K562 (cell line): ENCODE results near the gene MME. TPM values are rescaled to one million over a fixed set of nuclear protein-coding genes. Genes with fewer than 3 reads are reported as not detected.
A peak's percentile ranks its signal among the peaks of the same experiment; 100 is the strongest.

ENCODE experiments used
- ATAC-seq: fragments of 200-7000 bp; cut with Tn5 transposase; 3 replicates; pipeline ENCODE4 v1.9.1; 2020; ENCODE audit warnings: moderate library complexity
- BruUV-seq: library from RNA; stranded (reverse); fragments of 400-500 nt; replicated peaks from 2 replicates; lab custom pipeline; 2021; lab: Mats Ljungman, UMichigan
- CTCF ChIA-PET: fragments of 300-600 bp; formaldehyde crosslinking; extraction: SDS; loops from one replicate; lab custom pipeline; 2021; ENCODE audit warnings: low intra/inter-chr PET ratio; lab: Yijun Ruan, JAX
- POLR2A ChIA-PET: fragments of 300-600, 350-650 bp; sonication (Branson Sonifier 250); formaldehyde crosslinking; extraction: SDS; loops from one replicate; lab custom pipeline; 2021; ENCODE audit warnings: antibody characterized with exemption, inconsistent platforms; lab: Yijun Ruan, JAX
- DNase-seq, 4 experiments: peaks; one replicate each; pipeline versions ENCODE4 v3.0.0 to v3.0.0-alpha.2; 2011 to 2018; ENCODE audit warnings: low spot score in 3 of 4, mixed read lengths in 3 of 4; ENCODE audit errors: extremely low read depth in 1 of 4
- FAIRE-seq: peaks from 2 replicates; lab custom pipeline; 2011; peaks lifted over from hg19 to GRCh38; lab: Jason Lieb, UNC
- H2AFZ ChIP-seq: 2 replicates; pipeline ENCODE4 v1.6.0; 2011; ENCODE audit warnings: low read depth, low read length, control low read depth, inconsistent platforms
- H3K27ac ChIP-seq: fragments of 200-600 bp; 3 replicates; pipeline ENCODE4 v1.8.0; 2011; ENCODE audit warnings: low read depth, mild to moderate bottlenecking, control low read depth, inconsistent platforms, low read length, moderate library complexity, mixed read lengths; ENCODE audit errors: extremely low read depth
- H3K27me3 ChIP-seq, 2 experiments: fragments of 300-600 bp in 1 of 2; 2 replicates in 1 of 2; 3 replicates in 1 of 2; pipeline versions ENCODE4 v1.6.0 to v1.8.0; 2011; ENCODE audit warnings: inconsistent platforms in 2 of 2, low read length in 2 of 2, mild to moderate bottlenecking in 1 of 2, mixed read lengths in 1 of 2, moderate library complexity in 1 of 2; ENCODE audit not compliant: control insufficient read depth in 2 of 2, insufficient read depth in 2 of 2
- H3K36me3 ChIP-seq: fragments of 300-600 bp; 3 replicates; pipeline ENCODE4 v1.8.0; 2011; ENCODE audit warnings: mild to moderate bottlenecking, low read length, inconsistent platforms; ENCODE audit not compliant: control insufficient read depth, insufficient read depth
- H3K4me1 ChIP-seq, 2 experiments: fragments of 200-600 bp in 1 of 2; replicated peaks in 1 of 2; 2 replicates in 1 of 2; 3 replicates in 1 of 2; pipeline versions ENCODE4 v1.5.1 to v1.8.0; 2011; ENCODE audit warnings: inconsistent platforms in 2 of 2, low read length in 2 of 2, mild to moderate bottlenecking in 1 of 2, mixed read lengths in 1 of 2, moderate library complexity in 1 of 2; ENCODE audit not compliant: control insufficient read depth in 2 of 2, insufficient read depth in 2 of 2
- H3K4me2 ChIP-seq: 2 replicates; pipeline ENCODE4 v1.6.1; 2011; ENCODE audit warnings: low read length, control low read depth, inconsistent platforms, mixed read lengths; ENCODE audit not compliant: insufficient read depth
- H3K4me3 ChIP-seq: fragments of 200-600 bp; sonication (generic), shearing (Covaris generic); 2 replicates; pipeline ENCODE4 v1.5.1; 2016; ENCODE audit warnings: control low read depth, inconsistent platforms
- H3K79me2 ChIP-seq: fragments of 200-600 bp; 3 replicates; pipeline ENCODE4 v1.8.0; 2011; ENCODE audit warnings: low read length, inconsistent platforms; ENCODE audit not compliant: control insufficient read depth, insufficient read depth
- H3K9ac ChIP-seq, 2 experiments: 2 replicates each; pipeline versions ENCODE4 v1.6.0 to v1.6.1; 2011; ENCODE audit warnings: low read depth in 2 of 2, low read length in 2 of 2, control low read depth in 1 of 2, inconsistent platforms in 1 of 2, mild to moderate bottlenecking in 1 of 2, mixed read lengths in 1 of 2; ENCODE audit not compliant: insufficient read depth in 1 of 2
- H3K9me1 ChIP-seq: one replicate; pipeline ENCODE4 v1.6.0; 2011; ENCODE audit warnings: inconsistent platforms, mild to moderate bottlenecking, low read length, moderate library complexity; ENCODE audit not compliant: control insufficient read depth, insufficient read depth
- H3K9me3 ChIP-seq: replicated peaks from 2 replicates; pipeline ENCODE4 v1.5.1; 2011; ENCODE audit warnings: low read depth, low read length, inconsistent platforms; ENCODE audit not compliant: control insufficient read depth, insufficient read depth
- H4K20me1 ChIP-seq: replicated peaks from 2 replicates; pipeline ENCODE4 v1.6.1; 2011; ENCODE audit warnings: low read length, inconsistent platforms, mixed read lengths; ENCODE audit not compliant: control insufficient read depth, insufficient read depth
- CBFA2T3 ChIP-seq: fragments of 450-650 bp; IDR thresholded peaks from 2 replicates; pipeline ENCODE4 v1.6.1; 2017
- HES1 ChIP-seq: fragments of 450-650 bp; IDR thresholded peaks from 2 replicates; pipeline ENCODE4 v1.6.1; 2016; ENCODE audit warnings: low read depth, mild to moderate bottlenecking, moderate library complexity
- L3MBTL2 ChIP-seq: fragments of 450-650 bp; IDR thresholded peaks from 2 replicates; pipeline ENCODE4 v1.6.1; 2016; ENCODE audit warnings: mild to moderate bottlenecking, moderate library complexity
- SMARCE1 ChIP-seq: fragments of 450-650 bp; IDR thresholded peaks from 2 replicates; pipeline ENCODE4 v1.7.1; 2016; ENCODE audit warnings: mild to moderate bottlenecking
- STAG1 ChIP-seq: sonication (generic); formaldehyde crosslinking; IDR thresholded peaks from 2 replicates; pipeline ENCODE4 v1.5.0; 2020; ENCODE audit warnings: missing genetic modification reagents, borderline replicate concordance
- TSC22D4 ChIP-seq: fragments of 450-650 bp; IDR thresholded peaks from 2 replicates; pipeline ENCODE4 v1.6.1; 2016; ENCODE audit warnings: missing genetic modification characterization, missing biosample characterization, control low read depth
- ZBTB26 ChIP-seq: fragments of 450-650 bp; formaldehyde crosslinking; IDR thresholded peaks from 2 replicates; pipeline ENCODE4 v1.4.0; 2022; ENCODE audit warnings: missing genetic modification characterization
- ZNF253 ChIP-seq: fragments of 250-450 bp; sonication (Bioruptor Pico); conservative IDR thresholded peaks from 2 replicates; pipeline ENCODE4 v1.6.1; 2021; ENCODE audit warnings: mild to moderate bottlenecking
- ZNF41 ChIP-seq: fragments of 250-450 bp; sonication (Bioruptor Pico); conservative IDR thresholded peaks from 2 replicates; pipeline ENCODE4 v1.4.0; 2020; ENCODE audit warnings: mild to moderate bottlenecking
- ZNF707 ChIP-seq: fragments of 250-450 bp; sonication (Bioruptor Pico); conservative IDR thresholded peaks from 2 replicates; pipeline ENCODE4 v1.8.0; 2022; ENCODE audit warnings: inconsistent platforms, mild to moderate bottlenecking, moderate library complexity
- ZNF830 ChIP-seq: fragments of 250-450 bp; sonication (Bioruptor Pico); IDR thresholded peaks from 2 replicates; pipeline ENCODE4 v1.5.0; 2021; ENCODE audit warnings: mild to moderate bottlenecking
- WGBS: fragments of 100-300 bp; shearing (Covaris generic); methylation state at CpG from one replicate; pipeline ENCODE4 v1.1.6; 2016; ENCODE audit warnings: low coverage, mixed read lengths; ENCODE audit not compliant: insufficient coverage; ENCODE audit errors: missing lambda C conversion rate; 5-methylcytosine and 5-hydroxymethylcytosine counted together
- in situ Hi-C: fragments of 300-500 bp; cut with MboI; formaldehyde crosslinking; loops from 4 replicates; pipeline ENCODE4 v1.15.0; 2018; ENCODE audit warnings: inconsistent platforms, mixed read lengths
- intact Hi-C: fragments of 100-400 bp; cut with micrococcal nuclease; formaldehyde crosslinking; loops from 2 replicates; pipeline ENCODE4 v1.14.2; 2022
- polyA plus RNA-seq, 8 experiments: library from polyadenylated mRNA; depleted of rRNA in 4 of 8; stranded (reverse) in 5 of 8; unstranded in 3 of 8; fragments of >200 nt; fragmentation: Nextera tagmentation in 2 of 8; fragmentation: Illumina TruSeq in 1 of 8; extraction: Ambion mirVana in 2 of 8; extraction: Trizol in 1 of 8; gene quantifications; 2 replicates each; pipeline versions ENCODE4 v1.2.1 to v1.2.3, GENCODE V29; 2011 to 2014; ENCODE audit warnings: inconsistent platforms in 1 of 8, missing spikeins in 1 of 8
- total RNA-seq, 7 experiments: library from RNA; depleted of rRNA in 6 of 7; stranded (reverse); fragments of >200 nt in 6 of 7; fragmentation: Illumina TruSeq in 2 of 7; extraction: Trizol in 2 of 7; gene quantifications; 2 replicates each; pipeline versions ENCODE4 v1.2.1 to v1.2.3, GENCODE V29; 2011 to 2021; ENCODE audit warnings: low replicate concordance in 1 of 7
- TF ChIP-seq, protein P1 (sequence below): fragments of 450-650 bp; IDR thresholded peaks from 2 replicates; pipeline ENCODE4 v1.6.1; 2016; ENCODE audit warnings: antibody characterized with exemption
- TF ChIP-seq, protein P2 (sequence below): conservative IDR thresholded peaks from 2 replicates; pipeline ENCODE4 v1.6.1; 2011; ENCODE audit warnings: low read depth, mild to moderate bottlenecking, low read length; ENCODE audit not compliant: control insufficient read depth
- TF ChIP-seq, protein P3 (sequence below): fragments of 250-450 bp; sonication (Bioruptor Pico); IDR thresholded peaks from 2 replicates; pipeline ENCODE4 v1.5.1; 2021; ENCODE audit warnings: mild to moderate bottlenecking

Gene MME
- total and polyA plus RNA-seq, 9 of the 15 experiments (the other 6 are each of a cell fraction or from before 2014, with no cell fraction given): 0.80 to 8.6 (median 2.5) TPM

DNA sequence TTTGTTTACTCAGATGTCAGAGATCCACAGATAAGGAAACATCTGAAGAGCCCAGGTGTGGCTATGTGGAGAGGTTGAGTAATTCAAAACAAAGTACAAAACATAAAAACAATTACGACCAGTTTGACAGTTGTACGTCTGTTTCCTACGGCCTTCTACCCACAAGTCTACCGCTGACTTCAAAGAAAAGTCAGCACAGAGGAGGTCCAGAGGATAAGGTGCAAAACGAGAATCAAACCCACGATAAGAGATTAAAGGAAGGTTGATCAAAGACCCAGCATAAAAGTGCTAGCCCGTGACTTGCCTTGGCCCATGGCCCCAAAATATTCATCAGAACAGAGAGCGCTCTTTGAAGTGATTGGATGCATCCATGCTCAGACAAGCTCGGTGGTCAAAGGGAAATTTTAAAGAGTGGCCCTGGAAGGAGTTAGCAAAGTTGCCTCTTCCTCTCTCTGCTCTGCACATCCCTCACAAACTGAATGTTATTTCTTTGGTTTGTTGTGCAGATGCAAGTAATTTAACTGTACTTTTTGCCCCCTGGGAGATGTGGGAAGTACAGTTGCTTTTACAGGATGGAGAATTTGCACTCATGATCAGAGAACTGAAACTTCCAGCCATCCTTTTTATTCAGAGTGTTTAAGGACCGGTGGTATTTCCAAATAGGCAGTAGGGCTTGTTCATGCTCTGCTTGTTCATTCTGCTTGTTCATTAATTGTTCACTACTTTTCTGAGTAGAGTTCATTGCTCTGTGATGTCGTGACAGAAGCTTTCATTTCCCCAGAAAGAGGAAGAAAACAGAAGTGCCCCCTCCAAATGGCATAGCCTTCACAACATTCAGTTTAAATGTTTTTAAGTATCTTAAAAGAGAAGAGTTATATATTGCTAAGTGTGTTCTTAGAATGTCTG is 31.1 kb downstream of the MME start (continued):
- TF ChIP-seq ZBTB26 (CRISPR knock-in tag): no peak
- TF ChIP-seq, protein P1, sequence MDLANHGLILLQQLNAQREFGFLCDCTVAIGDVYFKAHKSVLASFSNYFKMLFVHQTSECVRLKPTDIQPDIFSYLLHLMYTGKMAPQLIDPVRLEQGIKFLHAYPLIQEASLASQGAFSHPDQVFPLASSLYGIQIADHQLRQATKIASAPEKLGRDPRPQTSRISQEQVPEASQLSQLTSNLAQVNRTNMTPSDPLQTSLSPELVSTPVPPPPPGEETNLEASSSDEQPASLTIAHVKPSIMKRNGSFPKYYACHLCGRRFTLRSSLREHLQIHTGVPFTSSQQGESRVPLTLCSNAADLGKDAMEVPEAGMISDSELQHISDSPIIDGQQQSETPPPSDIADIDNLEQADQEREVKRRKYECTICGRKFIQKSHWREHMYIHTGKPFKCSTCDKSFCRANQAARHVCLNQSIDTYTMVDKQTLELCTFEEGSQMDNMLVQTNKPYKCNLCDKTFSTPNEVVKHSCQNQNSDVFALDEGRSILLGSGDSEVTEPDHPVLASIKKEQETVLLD: no peak
- no peak for TF ChIP-seq STAG1 (CRISPR knock-in tag)
- TF ChIP-seq CBFA2T3: no peak
- TF ChIP-seq ZNF830 (CRISPR knock-in tag): no peak

DNA sequence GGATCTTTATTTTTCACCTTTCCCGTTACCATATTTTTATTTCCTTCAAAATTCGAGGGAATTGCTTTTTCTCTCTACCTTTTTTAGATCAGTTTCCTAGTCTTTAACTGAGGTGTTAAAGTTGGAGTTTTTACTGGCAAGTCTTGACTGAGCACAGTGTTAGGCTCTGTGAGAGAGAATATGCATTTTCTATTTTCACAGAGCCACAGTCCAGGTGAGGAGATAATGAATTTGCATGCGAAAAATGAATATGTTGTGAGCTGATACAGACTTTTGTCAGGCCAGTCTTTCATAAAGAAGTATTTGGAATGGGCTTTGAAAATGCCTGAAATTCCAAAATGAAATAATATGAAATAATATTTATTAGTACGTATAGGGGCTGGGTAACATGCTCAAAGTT is 31.9 kb downstream of the MME start:
- Histone ChIP-seq H3K9ac (no peak overlapping the region), H2AFZ (peak overlapping the region; percentile 36; the same call in 1 of the 2 replicates), H3K4me2 (no peak overlapping the region), H3K79me2 (no peaks in the 10 kb centered on the region), H3K9me1 (no peaks in the 10 kb centered on the region), H3K9me3 (no peaks in the 10 kb centered on the region), H4K20me1 (no peaks in the 10 kb centered on the region), H3K27me3 (no peaks in the 10 kb centered on the region), H3K4me1 (no peaks in the 10 kb centered on the region), H3K36me3 (no peaks in the 10 kb centered on the region), H3K4me3 (no peak overlapping the region), H3K27ac (no peak overlapping the region)
- intact Hi-C loops (no loop called here), in situ Hi-C loops (no loop called here)
- BruUV-seq: no TSS peak
- no peak for ATAC-seq
- ChIA-PET POLR2A (interaction anchor here (2.1 kb wide), 1 partner anchor 9 kb away, joined by 5 read pairs; no protein-coding TSS in a partner anchor), CTCF (no interaction called here)
- DNase-seq: no peak
- FAIRE-seq: no peak
- 34% methylated on average over 4 of the region's 4 CpGs for whole genome bisulfite sequencing
- TF ChIP-seq, protein P2, sequence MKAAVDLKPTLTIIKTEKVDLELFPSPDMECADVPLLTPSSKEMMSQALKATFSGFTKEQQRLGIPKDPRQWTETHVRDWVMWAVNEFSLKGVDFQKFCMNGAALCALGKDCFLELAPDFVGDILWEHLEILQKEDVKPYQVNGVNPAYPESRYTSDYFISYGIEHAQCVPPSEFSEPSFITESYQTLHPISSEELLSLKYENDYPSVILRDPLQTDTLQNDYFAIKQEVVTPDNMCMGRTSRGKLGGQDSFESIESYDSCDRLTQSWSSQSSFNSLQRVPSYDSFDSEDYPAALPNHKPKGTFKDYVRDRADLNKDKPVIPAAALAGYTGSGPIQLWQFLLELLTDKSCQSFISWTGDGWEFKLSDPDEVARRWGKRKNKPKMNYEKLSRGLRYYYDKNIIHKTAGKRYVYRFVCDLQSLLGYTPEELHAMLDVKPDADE: no peak
- TF ChIP-seq ZNF707 (CRISPR knock-in tag): no peak
- TF ChIP-seq TSC22D4: no peak
- no peak for TF ChIP-seq ZNF253 (CRISPR knock-in tag)
- TF ChIP-seq ZNF41 (CRISPR knock-in tag): no peak
- TF ChIP-seq HES1: no peak
- TF ChIP-seq SMARCE1: no peak
- TF ChIP-seq, protein P3, sequence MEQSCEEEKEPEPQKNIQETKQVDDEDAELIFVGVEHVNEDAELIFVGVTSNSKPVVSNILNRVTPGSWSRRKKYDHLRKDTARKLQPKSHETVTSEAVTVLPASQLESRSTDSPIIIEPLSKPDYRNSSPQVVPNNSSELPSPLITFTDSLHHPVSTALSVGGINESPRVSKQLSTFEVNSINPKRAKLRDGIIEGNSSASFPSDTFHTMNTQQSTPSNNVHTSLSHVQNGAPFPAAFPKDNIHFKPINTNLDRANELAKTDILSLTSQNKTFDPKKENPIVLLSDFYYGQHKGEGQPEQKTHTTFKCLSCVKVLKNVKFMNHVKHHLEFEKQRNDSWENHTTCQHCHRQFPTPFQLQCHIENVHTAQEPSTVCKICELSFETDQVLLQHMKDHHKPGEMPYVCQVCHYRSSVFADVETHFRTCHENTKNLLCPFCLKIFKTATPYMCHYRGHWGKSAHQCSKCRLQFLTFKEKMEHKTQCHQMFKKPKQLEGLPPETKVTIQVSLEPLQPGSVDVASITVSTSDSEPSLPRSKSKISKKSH (CRISPR knock-in tag): no peak
- no peak for TF ChIP-seq L3MBTL2
